Panc1 (cell line): ENCODE measurements around the gene POMGNT1. TPM values are rescaled to one million over a fixed set of nuclear protein-coding genes. Genes with fewer than 3 reads are reported as not detected.

Experiments
- ATAC-seq: fragments of 200-7000 bp; cut with Tn5 transposase; 2 replicates; pipeline ENCODE4 v1.9.1; 2020; ENCODE audit warnings: mild to moderate bottlenecking, moderate library complexity
- BruUV-seq: library from RNA; stranded (reverse); fragments of 400-500 nt; replicated peaks from 2 replicates; lab custom pipeline; 2021; lab: Mats Ljungman, UMichigan
- CTCF ChIA-PET: fragments of 300-600 bp; sonication (Branson Sonifier 250); formaldehyde crosslinking; loops from one replicate; lab custom pipeline; 2022; ENCODE audit warnings: antibody characterized with exemption; lab: Charles Lee
- POLR2A ChIA-PET: fragments of 300-600 bp; sonication (Branson Sonifier 250); formaldehyde crosslinking; loops from one replicate; lab custom pipeline; 2022; ENCODE audit warnings: antibody characterized with exemption; lab: Charles Lee
- DNase-seq: peaks from one replicate; pipeline ENCODE4 v3.0.0-alpha.2; 2010; ENCODE audit warnings: low read depth, low spot score
- H3K27ac ChIP-seq: 2 replicates; pipeline ENCODE4 v1.5.1; 2011; ENCODE audit warnings: mild to moderate bottlenecking, low read length, inconsistent platforms
- H3K27me3 ChIP-seq: fragments of 200-500 bp; sonication (Bioruptor generic); 2 replicates; pipeline ENCODE4 v1.6.0; 2014; ENCODE audit warnings: low read length, inconsistent platforms; ENCODE audit not compliant: control insufficient read depth, insufficient read depth
- H3K36me3 ChIP-seq: fragments of 200-500 bp; sonication (Bioruptor generic); 2 replicates; pipeline ENCODE4 v1.5.1; 2014; ENCODE audit warnings: inconsistent platforms, mild to moderate bottlenecking, low read length, moderate library complexity; ENCODE audit not compliant: control insufficient read depth, insufficient read depth
- H3K4me1 ChIP-seq: 2 replicates; pipeline ENCODE4 v1.5.1; 2011; ENCODE audit warnings: inconsistent platforms, mild to moderate bottlenecking, low read length, moderate library complexity; ENCODE audit not compliant: control insufficient read depth, insufficient read depth
- H3K4me3 ChIP-seq, 2 experiments: 2 replicates each; pipeline ENCODE4 v1.5.1; 2011 to 2012; ENCODE audit warnings: low read depth in 2 of 2, low read length in 2 of 2, mild to moderate bottlenecking in 2 of 2, inconsistent platforms in 1 of 2, moderate library complexity in 1 of 2
- H3K9me3 ChIP-seq: fragments of 200-500 bp; sonication (Bioruptor generic); 2 replicates; pipeline ENCODE4 v1.5.1; 2014; ENCODE audit warnings: low read depth, mild to moderate bottlenecking, inconsistent platforms, low read length, moderate library complexity; ENCODE audit not compliant: control insufficient read depth, insufficient read depth
- POLR2AphosphoS5 ChIP-seq: IDR thresholded peaks from 2 replicates; pipeline ENCODE4 v1.6.1; 2012; ENCODE audit warnings: mild to moderate bottlenecking, low read depth, low read length, moderate library complexity
- SIN3A ChIP-seq: IDR thresholded peaks from 2 replicates; pipeline ENCODE4 v1.6.1; 2012; ENCODE audit warnings: low read depth, mild to moderate bottlenecking, low read length, moderate library complexity, borderline replicate concordance; ENCODE audit not compliant: insufficient read depth
- TCF7L2 ChIP-seq: IDR thresholded peaks from 2 replicates; pipeline ENCODE4 v1.6.1; 2011; ENCODE audit warnings: mild to moderate bottlenecking, low read depth, low read length, inconsistent platforms
- in situ Hi-C: cut with HindIII; loops from 2 replicates; pipeline ENCODE4 v1.10.0; 2016; ENCODE audit warnings: low sequenced_read_pairs, low pct_unique_long_range_greater_than_20kb
- intact Hi-C: fragments of 100-400 bp; cut with micrococcal nuclease; formaldehyde crosslinking; loops from one replicate; pipeline ENCODE4 v1.10.0; 2022; ENCODE audit not compliant: unreplicated experiment
- total RNA-seq: library from RNA; stranded (reverse); gene quantifications from one replicate; pipeline ENCODE4 v1.2.1, GENCODE V29; 2021; ENCODE audit not compliant: unreplicated experiment
- TF ChIP-seq, protein P1 (sequence below), 2 experiments: IDR thresholded peaks; 2 replicates each; pipeline ENCODE4 v1.6.1; 2011 to 2012; ENCODE audit warnings: low read depth in 2 of 2, control low read depth in 1 of 2, low read length in 1 of 2, mild to moderate bottlenecking in 1 of 2, moderate library complexity in 1 of 2; ENCODE audit not compliant: insufficient read depth in 1 of 2
- TF ChIP-seq, protein P2 (sequence below): fragments of 450-650 bp; IDR thresholded peaks from 2 replicates; pipeline ENCODE4 v1.5.1; 2017; ENCODE audit warnings: mild to moderate bottlenecking

The POMGNT1 gene
- total RNA-seq, 1 experiment from 2014 or later: 178 TPM

DNA sequence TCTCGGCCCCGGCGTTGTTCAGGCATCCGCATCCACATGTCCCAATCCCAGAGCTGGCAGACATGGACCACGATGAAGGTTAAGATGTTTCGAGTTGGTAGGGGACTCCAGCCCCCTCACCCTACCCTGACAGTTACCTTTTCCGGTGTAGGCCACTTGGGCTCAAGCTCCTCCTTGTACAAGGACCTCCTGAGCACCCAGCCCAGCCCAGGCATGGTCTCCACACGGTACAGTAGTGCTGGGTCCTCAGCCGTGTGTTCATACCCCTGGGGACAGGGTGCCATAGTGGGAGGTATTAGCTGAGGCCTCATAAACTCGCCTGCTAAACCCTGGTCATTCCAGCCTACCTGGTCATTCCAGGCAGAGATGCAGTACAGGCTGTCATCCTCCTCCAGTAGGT is 6.1 kb downstream of the POMGNT1 start:
- CTCF ChIA-PET: no interaction called here
- no peak for ATAC-seq

DNA sequence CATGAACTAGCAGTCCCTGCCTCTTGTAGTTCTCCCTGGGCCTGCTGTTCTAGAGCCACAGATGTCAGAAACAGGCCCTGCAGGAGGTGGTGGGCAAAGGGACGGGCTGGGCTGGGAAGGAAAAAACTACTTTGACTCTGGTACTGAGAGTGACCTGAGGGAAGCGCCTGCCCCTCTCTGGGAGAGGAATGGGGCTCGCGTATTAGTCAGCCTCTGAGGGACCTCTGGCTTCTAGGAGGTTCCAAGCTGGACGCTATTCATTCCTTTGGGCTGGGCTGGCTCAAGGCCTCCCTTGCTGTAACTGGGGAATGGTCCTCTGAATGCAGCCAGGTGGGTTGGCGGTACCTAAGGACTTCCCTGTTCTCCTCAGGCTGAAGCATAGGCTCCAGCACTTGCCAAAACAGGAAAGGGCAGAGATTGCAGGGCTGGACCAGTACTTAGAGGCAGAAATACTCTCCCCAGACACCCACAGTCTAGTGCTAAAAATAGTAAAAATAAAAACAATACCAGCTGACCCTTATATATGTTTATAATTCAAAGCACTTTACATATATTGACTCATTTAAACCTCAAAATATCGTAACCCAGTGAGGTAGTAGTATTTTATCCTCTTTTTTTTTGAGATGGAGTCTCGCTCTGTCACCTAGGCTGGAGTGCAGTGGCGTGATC is 7.1 kb downstream of the POMGNT1 start:
- TF ChIP-seq, protein P1, sequence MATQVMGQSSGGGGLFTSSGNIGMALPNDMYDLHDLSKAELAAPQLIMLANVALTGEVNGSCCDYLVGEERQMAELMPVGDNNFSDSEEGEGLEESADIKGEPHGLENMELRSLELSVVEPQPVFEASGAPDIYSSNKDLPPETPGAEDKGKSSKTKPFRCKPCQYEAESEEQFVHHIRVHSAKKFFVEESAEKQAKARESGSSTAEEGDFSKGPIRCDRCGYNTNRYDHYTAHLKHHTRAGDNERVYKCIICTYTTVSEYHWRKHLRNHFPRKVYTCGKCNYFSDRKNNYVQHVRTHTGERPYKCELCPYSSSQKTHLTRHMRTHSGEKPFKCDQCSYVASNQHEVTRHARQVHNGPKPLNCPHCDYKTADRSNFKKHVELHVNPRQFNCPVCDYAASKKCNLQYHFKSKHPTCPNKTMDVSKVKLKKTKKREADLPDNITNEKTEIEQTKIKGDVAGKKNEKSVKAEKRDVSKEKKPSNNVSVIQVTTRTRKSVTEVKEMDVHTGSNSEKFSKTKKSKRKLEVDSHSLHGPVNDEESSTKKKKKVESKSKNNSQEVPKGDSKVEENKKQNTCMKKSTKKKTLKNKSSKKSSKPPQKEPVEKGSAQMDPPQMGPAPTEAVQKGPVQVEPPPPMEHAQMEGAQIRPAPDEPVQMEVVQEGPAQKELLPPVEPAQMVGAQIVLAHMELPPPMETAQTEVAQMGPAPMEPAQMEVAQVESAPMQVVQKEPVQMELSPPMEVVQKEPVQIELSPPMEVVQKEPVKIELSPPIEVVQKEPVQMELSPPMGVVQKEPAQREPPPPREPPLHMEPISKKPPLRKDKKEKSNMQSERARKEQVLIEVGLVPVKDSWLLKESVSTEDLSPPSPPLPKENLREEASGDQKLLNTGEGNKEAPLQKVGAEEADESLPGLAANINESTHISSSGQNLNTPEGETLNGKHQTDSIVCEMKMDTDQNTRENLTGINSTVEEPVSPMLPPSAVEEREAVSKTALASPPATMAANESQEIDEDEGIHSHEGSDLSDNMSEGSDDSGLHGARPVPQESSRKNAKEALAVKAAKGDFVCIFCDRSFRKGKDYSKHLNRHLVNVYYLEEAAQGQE (IDR thresholded peaks at IDR 0.05; ENCODE audit: insufficient read depth in 1 of 2, low read depth in 2 of 2, low read length in 1 of 2): no peak
- TF ChIP-seq POLR2AphosphoS5 (no peak), SIN3A (no peak), TCF7L2 (no peak)
- TF ChIP-seq, protein P2, sequence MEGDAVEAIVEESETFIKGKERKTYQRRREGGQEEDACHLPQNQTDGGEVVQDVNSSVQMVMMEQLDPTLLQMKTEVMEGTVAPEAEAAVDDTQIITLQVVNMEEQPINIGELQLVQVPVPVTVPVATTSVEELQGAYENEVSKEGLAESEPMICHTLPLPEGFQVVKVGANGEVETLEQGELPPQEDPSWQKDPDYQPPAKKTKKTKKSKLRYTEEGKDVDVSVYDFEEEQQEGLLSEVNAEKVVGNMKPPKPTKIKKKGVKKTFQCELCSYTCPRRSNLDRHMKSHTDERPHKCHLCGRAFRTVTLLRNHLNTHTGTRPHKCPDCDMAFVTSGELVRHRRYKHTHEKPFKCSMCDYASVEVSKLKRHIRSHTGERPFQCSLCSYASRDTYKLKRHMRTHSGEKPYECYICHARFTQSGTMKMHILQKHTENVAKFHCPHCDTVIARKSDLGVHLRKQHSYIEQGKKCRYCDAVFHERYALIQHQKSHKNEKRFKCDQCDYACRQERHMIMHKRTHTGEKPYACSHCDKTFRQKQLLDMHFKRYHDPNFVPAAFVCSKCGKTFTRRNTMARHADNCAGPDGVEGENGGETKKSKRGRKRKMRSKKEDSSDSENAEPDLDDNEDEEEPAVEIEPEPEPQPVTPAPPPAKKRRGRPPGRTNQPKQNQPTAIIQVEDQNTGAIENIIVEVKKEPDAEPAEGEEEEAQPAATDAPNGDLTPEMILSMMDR: no peak
- no peaks in the 10 kb centered on the region for H3K9me3 ChIP-seq
- BruUV-seq: no TSS peak
- H3K36me3 ChIP-seq: peaks cover 9% of the 10 kb centered on the region; the same call in 1 of the 2 replicates
- H3K4me3 ChIP-seq: no peak overlapping the region
- DNase-seq (no peak), ATAC-seq (no peak)
- POLR2A ChIA-PET: no interaction called here
- CTCF ChIA-PET: interaction anchor here (0.6 kb wide), 1 partner anchor 53 kb away, joined by 3 read pairs; no protein-coding TSS in a partner anchor
- in situ Hi-C loops: no loop called here
- H3K4me1 ChIP-seq: peaks cover 9% of the 10 kb centered on the region
- no peak overlapping the region for H3K27ac ChIP-seq
- intact Hi-C loops: no loop called here
- no peaks in the 10 kb centered on the region for H3K27me3 ChIP-seq

More for the DNA sequence above, 6.1 kb downstream of the POMGNT1 start:
- TF ChIP-seq, protein P1 (IDR thresholded peaks at IDR 0.05; ENCODE audit: insufficient read depth in 1 of 2, low read depth in 2 of 2, low read length in 1 of 2): no peak
- TF ChIP-seq SIN3A (no peak), POLR2AphosphoS5 (no peak), TCF7L2 (no peak)
- TF ChIP-seq, protein P2: no peak
- Histone ChIP-seq H3K36me3 (peaks cover 9% of the 10 kb centered on the region; the same call in 1 of the 2 replicates), H3K4me1 (peaks cover 16% of the 10 kb centered on the region), H3K9me3 (no peaks in the 10 kb centered on the region), H3K27ac (no peak overlapping the region), H3K4me3 (no peak overlapping the region), H3K27me3 (no peaks in the 10 kb centered on the region)
- DNase-seq: no peak
- in situ Hi-C loops: no loop called here
- no TSS peak for BruUV-seq
- POLR2A ChIA-PET: no interaction called here
- intact Hi-C loops: no loop called here
